Middle frontal gyrus (tissue), 1 donor: ENCODE data around the gene PDE6D.
"Not testable (repeated sequence)": the region's sequence is repeated elsewhere in the genome, so short reads cannot be mapped to it uniquely, and the experiment has no call there.

ENCODE experiments used
- DNase-seq: peaks from one replicate; pipeline ENCODE4 v3.0.0-alpha.2; 2015; ENCODE audit warnings: low spot score; ENCODE audit errors: extremely low spot score

Gene PDE6D

DNA sequence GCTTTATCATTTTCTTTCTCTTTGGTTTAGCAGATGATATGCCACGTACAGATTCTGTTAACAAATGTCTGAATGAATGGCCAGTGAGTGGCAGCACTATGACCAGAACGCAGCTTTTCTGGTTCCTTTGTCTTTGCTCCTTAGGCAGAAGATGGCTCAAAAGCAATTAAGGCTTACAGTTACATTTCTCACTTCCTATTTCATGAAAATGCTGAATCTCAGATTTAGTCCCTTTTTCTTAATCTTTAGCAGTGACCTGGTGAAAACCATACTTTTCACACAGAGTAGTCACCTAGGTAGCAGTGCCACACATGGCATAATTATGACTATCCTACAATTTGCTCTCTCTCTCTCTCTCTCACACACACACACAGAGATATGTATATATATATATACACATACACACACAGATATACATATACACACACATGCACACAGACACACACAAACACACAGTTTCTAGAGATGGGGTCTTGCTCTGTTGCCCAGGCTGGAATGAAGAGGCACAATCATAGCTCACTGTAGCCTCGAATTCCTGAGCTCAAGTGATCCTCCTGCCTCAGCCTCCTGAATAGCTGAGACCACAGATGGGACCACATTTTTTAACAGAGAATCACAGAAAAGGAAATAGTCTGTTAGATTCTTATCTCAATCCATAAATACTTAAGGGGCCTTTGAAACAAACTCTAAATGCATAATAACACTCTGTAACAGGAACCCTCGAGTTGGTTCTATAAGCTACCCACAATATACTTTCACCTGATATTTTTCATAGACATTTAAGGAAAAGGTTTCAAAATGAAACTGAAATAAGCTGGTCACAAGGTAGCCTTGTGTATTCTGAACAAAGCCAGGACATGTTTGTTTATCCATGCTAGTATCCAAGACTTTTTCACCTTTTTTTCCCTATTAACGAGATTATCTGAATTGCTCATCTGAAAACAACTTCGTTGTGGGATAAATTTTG is 11.6 kb downstream of the PDE6D start:
- DNase-seq = no peak

DNA sequence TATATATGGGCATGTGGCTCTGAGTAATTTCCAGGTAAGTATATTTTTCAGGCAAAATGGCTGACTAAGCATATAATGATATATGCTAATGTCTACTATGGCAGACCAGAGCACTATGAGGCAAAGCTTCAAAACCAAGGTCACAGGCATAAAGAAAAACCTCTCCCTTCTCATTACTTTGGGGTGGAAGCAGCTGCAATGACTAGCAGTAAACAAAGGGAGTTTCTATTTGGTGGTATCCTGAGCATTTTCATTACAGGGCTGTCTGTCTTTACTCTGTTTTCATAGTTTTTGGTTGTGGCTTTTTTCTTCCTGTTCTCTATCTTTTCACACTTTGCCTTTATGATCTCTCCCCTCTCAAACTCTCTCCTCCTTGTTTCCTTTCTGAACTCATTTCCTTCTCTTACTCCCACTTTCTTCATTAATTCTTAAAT is 15.6 kb downstream of the PDE6D start:
- DNase-seq = no peak

DNA sequence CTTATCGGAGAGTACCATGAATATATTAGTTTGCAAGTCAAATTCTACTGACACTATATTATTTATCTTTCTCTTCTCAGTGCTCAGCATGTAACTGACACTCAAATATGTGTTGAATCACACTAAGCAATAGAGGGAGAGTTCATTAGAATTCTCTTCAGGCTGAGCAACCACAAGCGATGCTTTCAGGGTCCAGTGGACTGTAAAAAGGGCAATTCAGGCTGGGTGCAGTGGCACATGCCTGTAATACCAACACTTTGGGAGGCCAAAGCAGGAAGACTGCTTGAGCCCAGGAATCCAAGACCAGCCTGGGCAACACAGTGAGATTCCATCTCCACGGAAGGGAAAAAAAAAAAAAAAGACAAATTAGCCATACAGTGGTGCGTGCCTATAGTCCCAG is 16.3 kb downstream of the PDE6D start:
- no peak for DNase-seq

DNA sequence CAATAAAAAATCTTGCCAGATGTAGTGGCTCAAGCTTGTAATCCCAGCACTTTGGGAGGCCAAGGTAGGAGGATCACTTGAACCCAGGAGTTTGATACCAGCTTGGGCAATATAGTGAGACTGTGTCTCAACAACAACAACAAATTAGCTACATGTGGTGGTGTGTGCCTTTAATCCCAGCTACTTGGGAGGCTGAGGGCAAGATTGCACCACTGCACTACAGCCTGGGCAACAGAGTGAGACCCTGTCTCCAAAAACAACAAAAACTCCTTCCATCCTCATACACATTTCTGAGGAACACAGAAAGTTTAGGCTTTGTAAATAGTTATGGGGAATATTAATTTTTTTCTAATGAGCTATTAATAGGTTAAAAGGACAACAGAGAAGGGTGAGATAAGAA is 17.0 kb downstream of the PDE6D start:
- no peak for DNase-seq

DNA sequence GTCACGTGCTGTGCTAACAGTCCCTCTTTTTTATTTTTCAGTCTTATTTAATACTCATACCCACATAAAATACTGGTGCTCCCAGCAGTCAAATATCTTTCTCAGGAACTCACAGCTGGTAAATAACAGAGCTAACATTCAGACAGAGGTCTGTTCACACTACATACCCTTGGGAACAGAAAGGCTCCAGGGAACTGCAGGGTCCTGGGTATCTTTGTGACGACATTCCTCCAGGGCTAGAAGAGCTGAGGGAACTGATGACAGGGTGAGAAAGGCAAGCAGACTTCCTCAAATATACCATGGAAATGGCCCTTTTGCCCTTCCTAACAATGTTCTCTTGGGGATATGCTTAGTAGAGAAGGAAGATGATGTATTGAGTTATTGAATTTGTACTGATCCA is 19.3 kb downstream of the PDE6D start:
- DNase-seq = no peak

DNA sequence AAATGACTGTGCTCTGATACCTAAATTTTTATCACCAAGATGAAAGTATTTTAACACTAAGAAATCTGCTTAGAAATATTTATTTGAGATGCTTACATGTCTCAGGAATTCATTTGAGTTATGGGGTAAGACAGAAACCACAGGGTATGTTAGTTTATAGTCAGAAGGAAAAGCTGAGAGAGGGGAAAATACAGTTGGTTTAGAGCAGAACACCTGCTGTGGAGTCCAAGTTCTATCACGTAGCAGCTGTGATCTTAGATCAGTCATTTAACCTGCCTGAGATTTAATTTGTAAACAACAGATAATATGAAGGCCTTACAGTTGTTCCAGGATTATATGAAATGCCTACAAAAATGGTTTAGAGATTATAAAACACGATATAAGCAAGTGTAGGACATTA is 29.0 kb downstream of the PDE6D start:
- DNase-seq = no peak

DNA sequence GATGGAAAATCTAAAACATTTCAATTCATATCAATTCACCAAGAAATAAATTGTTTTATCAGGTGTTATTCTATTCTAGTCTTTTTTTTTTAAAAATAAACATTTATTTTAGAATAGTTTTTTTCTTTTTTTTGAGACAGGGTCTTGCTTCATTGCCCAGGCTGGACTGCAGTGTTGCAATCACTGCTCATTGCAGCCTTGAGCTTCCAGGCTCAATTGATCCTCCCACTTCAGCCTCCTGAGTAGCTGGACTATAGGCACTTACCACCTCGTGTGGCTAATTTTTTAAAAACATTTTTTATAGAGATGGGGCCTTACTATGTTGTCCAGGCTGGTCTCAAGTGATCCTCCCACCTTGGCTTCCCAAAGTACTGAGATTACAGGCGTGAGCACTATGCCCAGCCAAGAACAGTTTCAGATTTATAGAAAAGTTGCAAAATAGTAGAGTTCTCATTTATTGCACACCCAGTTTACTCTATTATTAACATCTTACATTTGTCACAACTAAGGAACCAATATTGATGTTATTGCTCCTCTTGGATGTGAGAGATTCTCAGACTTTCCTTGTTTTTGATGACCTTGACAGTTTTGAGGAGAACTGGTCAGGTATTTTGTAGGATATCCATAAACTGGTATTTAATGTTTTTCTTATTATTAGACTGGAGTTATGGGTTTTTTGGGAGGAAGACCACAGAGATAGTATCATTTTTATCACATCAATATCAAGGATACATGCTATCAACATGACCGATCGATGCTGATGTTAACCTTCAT is 29.9 kb downstream of the PDE6D start:
- no peak for DNase-seq

DNA sequence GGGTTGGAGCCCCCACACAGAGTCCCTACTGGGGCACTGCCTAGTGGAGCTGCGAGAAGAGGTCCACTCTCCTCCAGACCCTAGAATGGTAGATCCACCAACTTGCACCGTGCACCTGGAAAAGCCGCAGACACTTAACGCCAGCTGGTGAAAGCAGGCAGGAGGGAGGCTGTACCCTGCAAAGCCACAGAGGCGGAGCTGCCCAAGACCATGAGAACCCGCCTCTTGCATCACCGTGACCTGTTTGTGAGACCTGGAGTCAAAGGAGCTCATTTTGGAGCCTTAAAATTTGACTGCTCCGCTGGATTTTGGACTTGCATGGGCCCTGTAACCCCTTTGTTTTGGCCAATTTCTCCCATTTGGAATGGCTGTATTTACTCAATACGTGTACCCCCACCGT is 32.1 kb downstream of the PDE6D start:
- DNase-seq = not testable (repeated sequence)

DNA sequence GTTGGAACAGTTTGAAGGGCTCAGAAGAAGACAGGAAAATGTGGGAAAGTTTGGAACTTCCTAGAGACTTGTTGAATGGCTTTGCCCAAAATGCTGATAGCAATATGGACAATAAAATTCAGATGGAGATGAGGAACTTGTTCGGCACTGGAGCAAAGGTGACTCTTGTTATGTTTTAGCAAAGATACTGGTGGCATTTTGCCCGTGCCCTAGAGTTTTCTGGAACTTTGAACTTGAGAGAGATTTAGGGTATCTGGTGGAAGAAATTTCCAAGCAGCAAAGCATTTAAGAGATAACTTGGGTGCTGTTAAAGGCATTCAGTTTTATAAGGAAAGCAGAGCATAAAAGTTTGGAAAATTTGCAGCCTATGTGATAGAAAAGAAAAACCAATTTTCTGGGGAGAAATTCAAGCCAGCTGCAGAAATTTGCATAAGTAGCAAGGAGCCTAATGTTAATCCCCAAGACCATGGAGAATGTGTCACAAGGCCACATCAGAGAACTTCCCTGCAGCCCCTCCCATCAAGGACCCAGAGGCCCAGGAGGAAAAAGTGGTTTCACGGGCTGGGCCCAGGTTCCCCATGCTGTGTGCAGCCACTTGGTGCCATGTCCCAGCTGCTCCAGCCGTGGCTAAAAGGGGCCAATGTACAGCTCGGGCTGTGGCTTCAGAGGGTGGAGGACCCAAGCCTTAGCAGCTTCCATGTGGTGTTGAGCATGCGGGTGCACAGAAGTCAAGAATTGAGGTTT is 32.8 kb downstream of the PDE6D start:
- not testable (repeated sequence) for DNase-seq

DNA sequence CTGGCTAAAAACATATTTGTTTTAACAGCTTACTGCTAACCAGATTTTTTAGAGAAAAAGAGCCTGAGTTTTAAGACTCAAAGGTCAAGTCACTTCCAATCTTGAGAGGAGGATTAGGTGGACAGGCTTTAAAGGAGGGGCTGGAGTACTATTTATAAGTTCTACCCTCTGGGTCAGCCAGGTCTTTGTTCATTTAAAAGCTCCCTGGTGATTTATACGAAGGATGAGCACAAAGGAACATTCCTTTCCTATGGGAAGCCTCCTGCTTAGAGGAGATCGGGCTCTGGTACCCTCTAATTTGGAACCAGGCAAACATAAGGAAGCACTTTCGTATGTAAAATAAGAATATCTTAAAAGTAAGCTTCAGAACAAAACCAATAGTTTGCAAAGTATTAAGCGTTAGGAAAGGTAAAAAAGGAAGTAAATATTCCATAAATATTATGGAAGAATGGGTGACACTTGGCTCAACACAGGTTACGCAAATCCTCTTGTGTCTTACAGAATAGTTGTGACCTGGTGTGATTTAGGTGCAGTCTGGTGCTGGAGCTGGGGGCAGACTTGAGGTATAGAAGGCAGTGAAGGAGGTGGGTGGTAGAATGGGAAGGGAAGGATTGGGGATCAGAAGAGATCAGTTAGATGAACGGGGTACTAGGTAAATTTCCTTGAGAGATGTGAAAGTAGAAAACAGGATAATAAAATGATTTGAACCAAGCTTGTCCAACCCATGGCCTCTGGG is 35.6 kb downstream of the PDE6D start:
- DNase-seq = no peak

DNA sequence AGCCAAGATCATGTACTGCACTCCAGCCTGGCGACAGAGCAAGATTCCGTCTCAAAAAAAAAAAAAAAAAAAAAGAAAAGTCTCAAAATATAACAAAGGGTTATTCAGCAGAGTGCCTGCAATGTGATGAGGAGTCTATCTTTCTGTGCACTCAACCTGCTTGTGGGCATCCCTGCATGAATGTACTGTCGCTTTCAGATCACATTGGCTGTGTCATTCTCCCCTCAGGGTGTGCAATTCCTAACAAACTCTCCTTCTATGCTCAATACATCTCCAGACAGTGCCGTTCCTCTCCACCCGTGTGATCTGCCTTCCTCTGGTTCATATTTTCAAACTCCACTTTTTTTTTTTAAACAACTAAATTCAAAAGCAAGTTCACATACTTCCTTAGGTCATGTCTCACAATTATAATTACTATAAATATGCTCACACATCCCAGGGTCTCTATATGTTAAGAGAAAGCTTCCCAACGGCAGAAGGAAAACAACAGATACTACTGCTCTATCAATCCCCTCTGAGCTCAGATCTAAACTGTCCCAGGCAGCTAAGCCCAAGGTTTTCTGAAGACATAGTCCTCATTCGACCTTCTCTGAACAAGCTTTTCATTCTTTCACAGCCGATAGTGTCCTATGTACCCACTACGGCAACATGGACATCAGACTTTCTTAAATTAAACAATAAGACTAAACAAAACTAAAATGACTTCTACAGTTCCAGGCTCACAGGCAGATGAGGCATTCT is 37.5 kb downstream of the PDE6D start:
- DNase-seq = no peak

DNA sequence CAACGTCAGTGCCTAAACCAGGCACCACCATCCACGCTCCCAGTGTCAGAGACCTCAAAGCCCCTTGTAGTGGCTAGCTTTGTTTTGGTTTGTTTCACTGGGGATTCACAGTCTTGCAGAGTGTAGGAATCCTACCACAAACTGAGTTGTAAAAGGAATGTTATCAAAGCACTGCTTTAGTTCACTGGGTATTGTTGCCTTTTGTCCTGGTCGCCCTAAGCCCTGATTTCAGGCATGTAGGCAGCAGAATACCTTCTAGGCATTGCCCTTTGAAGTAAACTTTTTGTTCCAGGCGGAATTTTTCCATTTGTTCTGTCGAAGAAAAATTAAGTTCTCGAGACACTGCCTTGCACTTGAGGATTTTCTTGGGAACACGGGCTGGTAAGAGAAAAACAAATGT is 43.3 kb downstream of the PDE6D start:
- DNase-seq = no peak

DNA sequence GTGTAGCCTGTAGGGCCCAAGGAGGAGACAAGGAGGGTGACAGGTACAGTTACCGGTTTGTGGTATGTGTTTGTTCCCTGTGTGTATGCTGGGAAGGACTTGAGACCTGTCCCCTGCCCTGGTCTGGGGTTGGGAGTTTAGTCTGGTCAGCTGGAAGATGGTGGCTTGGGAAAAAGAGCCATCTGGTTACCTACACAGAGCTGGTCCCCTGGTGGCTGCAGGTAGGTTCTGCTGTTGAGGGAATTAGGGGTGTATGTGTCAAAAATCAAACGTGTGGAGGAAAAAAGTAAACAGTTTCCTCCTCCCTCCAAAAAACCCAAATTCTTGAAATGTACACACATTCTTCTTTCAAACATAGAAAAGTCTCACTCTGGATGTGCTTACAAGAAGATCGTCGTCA is 48.5 kb downstream of the PDE6D start:
- DNase-seq = no peak

DNA sequence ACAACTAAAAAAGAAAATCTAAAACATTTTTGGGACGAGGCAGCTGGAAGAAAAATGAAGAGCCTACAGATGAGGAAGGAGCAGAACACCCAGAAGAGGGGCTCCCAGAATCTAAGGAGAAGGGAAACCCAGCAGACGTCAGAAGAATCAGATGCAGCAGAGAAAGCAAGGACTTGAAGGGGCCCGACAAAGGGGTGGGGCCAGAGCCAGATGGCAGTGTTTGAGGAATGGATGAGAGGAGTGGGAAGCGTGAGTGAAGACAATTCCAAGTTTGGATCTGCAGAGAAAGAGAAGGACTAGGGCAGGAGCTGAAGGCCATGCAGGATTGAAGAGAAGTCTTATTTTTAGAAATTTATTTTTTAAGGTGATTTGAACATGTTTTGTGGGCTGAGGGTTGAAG is 53.5 kb downstream of the PDE6D start:
- DNase-seq = no peak

DNA sequence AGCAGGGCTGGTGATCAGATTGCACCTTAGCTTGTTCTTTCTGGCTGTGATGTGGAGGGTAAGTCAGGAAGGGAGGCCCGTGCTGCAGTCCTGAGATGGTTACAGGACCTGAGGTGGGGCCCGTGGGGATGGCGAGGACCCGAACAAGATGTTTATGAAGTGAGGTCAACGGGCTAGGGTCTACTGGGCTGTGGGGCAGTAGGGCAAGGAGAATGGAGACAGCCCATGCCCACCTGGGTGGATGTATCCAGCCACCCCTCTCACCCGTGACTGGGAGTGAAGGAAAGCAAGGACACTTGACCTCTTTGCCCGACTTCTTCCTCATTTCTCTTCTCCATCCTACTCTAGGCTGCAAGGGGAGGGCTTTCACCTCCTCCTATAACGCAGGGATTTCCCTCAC is 54.8 kb downstream of the PDE6D start:
- DNase-seq = no peak

DNA sequence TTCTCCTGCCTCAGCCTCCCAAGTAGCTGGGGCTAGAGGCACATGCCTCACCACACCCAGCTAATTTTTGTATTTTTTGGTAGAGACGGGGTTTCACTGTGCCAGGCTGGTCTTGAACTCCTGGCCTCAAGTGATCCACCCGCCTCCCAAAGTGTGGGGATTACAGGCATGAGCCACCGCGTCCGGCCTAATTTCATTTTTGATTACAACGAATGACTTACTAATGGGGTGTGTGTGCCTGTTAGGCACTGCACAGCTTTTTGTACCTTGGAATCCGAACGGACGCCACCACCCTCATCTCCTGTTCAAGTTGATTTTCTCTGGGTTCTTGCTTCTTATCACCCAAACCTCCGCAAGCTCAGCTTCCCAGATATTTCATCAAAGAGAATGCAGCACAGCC is 55.6 kb downstream of the PDE6D start:
- DNase-seq = no peak

DNA sequence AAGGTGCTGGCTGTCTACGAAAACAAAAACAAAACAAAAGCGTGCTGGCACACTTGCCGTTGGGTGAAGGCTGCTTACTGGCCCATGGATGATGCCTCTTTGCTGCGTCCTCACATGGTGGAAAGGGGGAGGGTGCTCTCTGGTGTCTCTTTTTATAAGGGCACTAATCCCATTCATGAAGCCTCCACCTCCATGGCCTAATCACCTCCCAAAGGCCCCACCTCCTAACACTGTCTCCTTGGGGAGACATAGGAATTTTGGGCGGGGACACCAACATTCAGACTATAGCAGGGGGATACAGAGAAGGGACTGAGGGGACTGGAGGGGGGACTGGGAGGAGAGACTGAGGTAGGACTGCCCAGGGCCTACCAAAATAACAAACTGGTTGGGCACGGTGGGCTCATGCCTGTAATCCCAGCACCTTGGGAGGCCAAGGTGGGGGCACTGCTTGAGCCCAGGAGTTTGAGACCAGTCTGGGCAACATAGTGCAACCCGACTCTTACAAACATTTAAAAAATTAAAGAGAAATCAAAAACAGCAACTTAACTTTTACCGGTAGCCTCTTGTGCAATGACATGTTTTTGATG is 58.3 kb downstream of the PDE6D start:
- no peak for DNase-seq

DNA sequence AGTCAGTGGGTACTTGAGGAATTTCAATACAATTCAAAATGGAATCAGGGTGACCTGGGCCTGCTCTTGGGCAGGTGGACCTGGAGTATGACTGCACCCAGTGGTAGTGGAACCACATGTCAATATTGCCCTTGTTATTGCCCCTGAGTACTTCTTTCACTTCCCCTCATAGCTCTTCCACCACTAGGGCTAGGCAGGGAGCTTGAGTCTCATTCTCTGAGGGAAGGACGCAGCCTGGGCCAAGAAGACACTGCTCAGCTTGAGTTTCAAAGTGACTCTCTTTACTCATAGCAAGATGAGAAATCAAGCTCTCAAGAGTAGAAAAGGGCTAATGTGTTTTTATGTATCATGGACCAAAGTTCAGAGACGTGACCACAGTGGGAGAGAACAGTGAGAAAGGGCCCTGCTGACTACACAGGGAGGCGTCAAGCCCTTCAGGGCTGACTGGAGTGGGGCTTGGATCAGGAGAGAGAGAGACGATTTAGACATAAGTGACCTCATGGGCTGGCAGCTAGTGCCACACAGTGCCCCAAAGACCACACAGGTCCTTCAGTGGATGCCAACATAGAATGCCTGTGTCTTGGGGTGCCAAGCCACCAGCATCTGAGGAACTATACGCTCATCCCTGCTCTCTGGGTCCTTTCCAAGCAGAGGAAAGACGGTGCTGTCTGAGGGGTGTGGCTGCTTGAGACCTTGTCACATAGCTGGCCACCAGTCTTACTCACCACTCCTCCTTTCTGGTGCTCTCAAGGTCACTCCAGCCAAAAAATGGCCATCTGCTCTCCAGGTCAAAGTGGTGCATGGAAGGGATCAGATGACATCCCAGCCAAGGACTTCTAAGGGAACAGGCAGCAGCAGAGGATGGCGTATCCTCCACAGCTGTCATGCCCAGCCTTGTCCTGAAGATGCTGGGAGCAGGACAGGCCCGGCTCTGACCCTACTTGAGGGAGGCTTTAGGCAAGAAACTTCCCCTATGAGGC is 59.8 kb downstream of the PDE6D start:
- DNase-seq = no peak
